Peyer's patch (tissue), 4 donors: Measurements from ENCODE around the gene MAG.

ENCODE experiments used
- CTCF ChIP-seq, 6 experiments: fragments of 450-650 bp in 4 of 6; fragments of 200-600 bp in 2 of 6; sonication (generic) in 1 of 6; IDR thresholded peaks; one replicate each; pipeline ENCODE4 v1.5.1; 2017 to 2019; ENCODE audit warnings: antibody characterized with exemption in 6 of 6, mild to moderate bottlenecking in 3 of 6, moderate library complexity in 1 of 6
- POLR2A ChIP-seq, 2 donors: fragments of 450-650 bp; IDR thresholded peaks; one replicate each; pipeline ENCODE4 v1.5.1; 2017; ENCODE audit warnings: antibody characterized with exemption in 2 of 2, mild to moderate bottlenecking in 2 of 2, moderate library complexity in 2 of 2

GRCh38 chr19:35315883-35316282 is 23.9 kb downstream of the MAG start:
- TF ChIP-seq CTCF (IDR thresholded peaks at IDR 0.05) (no peak), POLR2A (IDR thresholded peaks at IDR 0.05) (no peak)
